ENCODE results near the gene RAPGEF2. TPM values are rescaled to one million over a fixed set of nuclear protein-coding genes. Genes with fewer than 3 reads are reported as not detected.

Gene RAPGEF2
- total and polyA plus RNA-seq, 10 of the 15 experiments (the other 5 are each of a cell fraction or from before 2014, with no cell fraction given), result 0.31 to 24.0 (median 2.9) TPM

- Histone ChIP-seq H3K9me3 (replicated peaks; ENCODE audit: control insufficient read depth, insufficient read depth, low read length) (peaks cover 6% of the 10 kb centered on the region), H3K9ac (ENCODE audit: control insufficient read depth, insufficient read depth, low read length) (no peak overlapping the region), H3K79me2 (ENCODE audit: control insufficient read depth, insufficient read depth, low read length) (peaks cover 36% of the 10 kb centered on the region), H4K20me1 (ENCODE audit: control insufficient read depth, insufficient read depth) (no peaks in the 10 kb centered on the region), H3K4me1 (ENCODE audit: control insufficient read depth, insufficient read depth, low read length) (no peaks in the 10 kb centered on the region), H3K36me3 (ENCODE audit: control insufficient read depth in 2 of 2, insufficient read depth in 2 of 2, low read length in 1 of 2) (peaks cover 0 to 2% of the 10 kb centered on the region in 2 experiments; a peak in 1 of 4 replicates), H2AFZ (ENCODE audit: control insufficient read depth, low read depth, low read length) (no peak overlapping the region), H3K4me2 (ENCODE audit: control insufficient read depth, insufficient read depth) (no peak overlapping the region), H3K27me3 (replicated peaks in 1 of 2; ENCODE audit: control insufficient read depth in 2 of 2, insufficient read depth in 2 of 2, low read length in 1 of 2) (no peaks in the 10 kb centered on the region), H3K4me3 (no peak overlapping the region), H3K27ac (ENCODE audit: control insufficient read depth, insufficient read depth) (no peak overlapping the region)
- DNase-seq (ENCODE audit: low read depth, low spot score) (no peak), FAIRE-seq (no peak), ATAC-seq (peak; percentile 25; the same call in 2 of the 3 replicates)
- BruUV-seq (replicated peaks), result no TSS peak
- WGBS (ENCODE audit: insufficient coverage, insufficient replicate concordance, low lambda C conversion rate, missing lambda C conversion rate), result 100% methylated on average over 2 of the region's 2 CpGs
- ChIA-PET SMC1A (ENCODE audit: uncharacterized antibody, unreplicated experiment) (no interaction called here), CTCF (no interaction called here), RAD21 (ENCODE audit: unreplicated experiment) (no interaction called here), POLR2A (no interaction called here)
- TF ChIP-seq ZSCAN29 (IDR thresholded peaks at IDR 0.05) (no peak), GATAD2B (conservative IDR thresholded peaks at IDR 0.05; ENCODE audit: low read depth) (no peak), RB1 (IDR thresholded peaks at IDR 0.05; ENCODE audit: borderline replicate concordance) (no peak), NRF1 (conservative IDR thresholded peaks at IDR 0.05; ENCODE audit: low read depth, low read length) (no peak), MEF2A (IDR thresholded peaks at IDR 0.05; ENCODE audit: insufficient read depth, low read depth, low read length) (no peak), ZNF384 (IDR thresholded peaks at IDR 0.05; ENCODE audit: borderline replicate concordance, low read depth, low read length) (no peak)
- intact Hi-C loops (cut with micrococcal nuclease; ENCODE audit: unreplicated experiment) (no loop called here), in situ Hi-C loops (cut with MboI) (no loop called here)
Measured at GRCh38 chr4:159117564-159117963, 14.7 kb downstream of the RAPGEF2 start.

DNA sequence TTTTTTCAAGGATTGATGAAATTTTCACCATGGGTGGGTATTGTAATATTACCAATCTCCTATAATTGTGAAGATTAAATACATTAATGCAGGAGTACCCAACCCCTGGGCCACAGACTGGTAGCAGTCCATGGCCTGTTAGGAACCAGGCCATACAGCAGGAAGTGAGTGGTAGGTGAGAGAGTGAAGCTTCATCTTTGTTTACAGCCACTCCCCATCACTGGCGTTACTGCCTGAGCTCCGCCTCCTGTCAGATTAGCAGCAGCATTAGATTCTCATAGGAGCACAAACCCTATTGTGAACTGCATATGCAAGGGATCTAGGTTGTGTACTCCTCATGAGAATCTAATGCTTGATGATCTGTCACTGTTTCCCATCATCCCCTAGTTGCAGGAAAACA, 15.1 kb downstream of the RAPGEF2 start:
- H3K27ac ChIP-seq (ENCODE audit: control insufficient read depth, insufficient read depth), result no peak overlapping the region
- DNase-seq (ENCODE audit: low read depth, low spot score) (no peak), ATAC-seq (peak; percentile 63), FAIRE-seq (no peak)
- H3K4me2 ChIP-seq (ENCODE audit: control insufficient read depth, insufficient read depth), result no peak overlapping the region
- H3K36me3 ChIP-seq (ENCODE audit: control insufficient read depth in 2 of 2, insufficient read depth in 2 of 2, low read length in 1 of 2), result peaks cover 0 to 2% of the 10 kb centered on the region in 2 experiments; a peak in 1 of 4 replicates
- no TSS peak for BruUV-seq (replicated peaks)
- no peak overlapping the region for H3K4me3 ChIP-seq
- H4K20me1 ChIP-seq (ENCODE audit: control insufficient read depth, insufficient read depth), result no peaks in the 10 kb centered on the region
- peaks cover 6% of the 10 kb centered on the region; the same call in 2 of the 3 replicates for H3K9me3 ChIP-seq (replicated peaks; ENCODE audit: control insufficient read depth, insufficient read depth, low read length)
- ChIA-PET POLR2A (no interaction called here), CTCF (no interaction called here), SMC1A (ENCODE audit: uncharacterized antibody, unreplicated experiment) (no interaction called here), RAD21 (ENCODE audit: unreplicated experiment) (interaction anchor here (0.6 kb wide), 1 partner anchor 11 kb away, joined by 3 read pairs; no protein-coding TSS in a partner anchor)
- no peak overlapping the region for H3K9ac ChIP-seq (ENCODE audit: control insufficient read depth, insufficient read depth, low read length)
- no peaks in the 10 kb centered on the region for H3K27me3 ChIP-seq (replicated peaks in 1 of 2; ENCODE audit: control insufficient read depth in 2 of 2, insufficient read depth in 2 of 2, low read length in 1 of 2)
- peaks cover 36% of the 10 kb centered on the region for H3K79me2 ChIP-seq (ENCODE audit: control insufficient read depth, insufficient read depth, low read length)
- in situ Hi-C loops (cut with MboI), result no loop called here
- H2AFZ ChIP-seq (ENCODE audit: control insufficient read depth, low read depth, low read length), result no peak overlapping the region
- intact Hi-C loops (cut with micrococcal nuclease; ENCODE audit: unreplicated experiment), result no loop called here
- no peaks in the 10 kb centered on the region for H3K4me1 ChIP-seq (ENCODE audit: control insufficient read depth, insufficient read depth, low read length)
- WGBS (ENCODE audit: insufficient coverage, insufficient replicate concordance, low lambda C conversion rate, missing lambda C conversion rate), result 76% methylated on average over 2 of the region's 2 CpGs
- TF ChIP-seq ASH2L (IDR thresholded peaks at IDR 0.05; ENCODE audit: borderline replicate concordance, low read depth) (no peak), RB1 (IDR thresholded peaks at IDR 0.05; ENCODE audit: borderline replicate concordance) (no peak), BRCA1 (IDR thresholded peaks at IDR 0.05; ENCODE audit: low read depth, low read length) (no peak), IKZF2 (IDR thresholded peaks at IDR 0.05) (no peak), CREM (IDR thresholded peaks at IDR 0.05; ENCODE audit: low read depth) (no peak), ZBED1 (IDR thresholded peaks at IDR 0.05; ENCODE audit: borderline replicate concordance) (no peak)
- TF ChIP-seq, protein P1, sequence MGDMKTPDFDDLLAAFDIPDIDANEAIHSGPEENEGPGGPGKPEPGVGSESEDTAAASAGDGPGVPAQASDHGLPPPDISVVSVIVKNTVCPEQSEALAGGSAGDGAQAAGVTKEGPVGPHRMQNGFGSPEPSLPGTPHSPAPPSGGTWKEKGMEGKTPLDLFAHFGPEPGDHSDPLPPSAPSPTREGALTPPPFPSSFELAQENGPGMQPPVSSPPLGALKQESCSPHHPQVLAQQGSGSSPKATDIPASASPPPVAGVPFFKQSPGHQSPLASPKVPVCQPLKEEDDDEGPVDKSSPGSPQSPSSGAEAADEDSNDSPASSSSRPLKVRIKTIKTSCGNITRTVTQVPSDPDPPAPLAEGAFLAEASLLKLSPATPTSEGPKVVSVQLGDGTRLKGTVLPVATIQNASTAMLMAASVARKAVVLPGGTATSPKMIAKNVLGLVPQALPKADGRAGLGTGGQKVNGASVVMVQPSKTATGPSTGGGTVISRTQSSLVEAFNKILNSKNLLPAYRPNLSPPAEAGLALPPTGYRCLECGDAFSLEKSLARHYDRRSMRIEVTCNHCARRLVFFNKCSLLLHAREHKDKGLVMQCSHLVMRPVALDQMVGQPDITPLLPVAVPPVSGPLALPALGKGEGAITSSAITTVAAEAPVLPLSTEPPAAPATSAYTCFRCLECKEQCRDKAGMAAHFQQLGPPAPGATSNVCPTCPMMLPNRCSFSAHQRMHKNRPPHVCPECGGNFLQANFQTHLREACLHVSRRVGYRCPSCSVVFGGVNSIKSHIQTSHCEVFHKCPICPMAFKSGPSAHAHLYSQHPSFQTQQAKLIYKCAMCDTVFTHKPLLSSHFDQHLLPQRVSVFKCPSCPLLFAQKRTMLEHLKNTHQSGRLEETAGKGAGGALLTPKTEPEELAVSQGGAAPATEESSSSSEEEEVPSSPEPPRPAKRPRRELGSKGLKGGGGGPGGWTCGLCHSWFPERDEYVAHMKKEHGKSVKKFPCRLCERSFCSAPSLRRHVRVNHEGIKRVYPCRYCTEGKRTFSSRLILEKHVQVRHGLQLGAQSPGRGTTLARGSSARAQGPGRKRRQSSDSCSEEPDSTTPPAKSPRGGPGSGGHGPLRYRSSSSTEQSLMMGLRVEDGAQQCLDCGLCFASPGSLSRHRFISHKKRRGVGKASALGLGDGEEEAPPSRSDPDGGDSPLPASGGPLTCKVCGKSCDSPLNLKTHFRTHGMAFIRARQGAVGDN (IDR thresholded peaks at IDR 0.05), result no peak
